Breast epithelium (tissue), 3 donors: ENCODE results near the gene CCL28.

ENCODE experiments used
- POLR2A ChIP-seq: fragments of 450-650 bp; IDR thresholded peaks from one replicate; pipeline ENCODE4 v1.6.1; 2016; ENCODE audit warnings: antibody characterized with exemption, mild to moderate bottlenecking, moderate library complexity
- POLR2AphosphoS5 ChIP-seq, 3 donors: sonication (generic); formaldehyde crosslinking; IDR thresholded peaks; one replicate each; pipeline ENCODE4 v1.6.1; 2017; ENCODE audit warnings: antibody characterized with exemption in 3 of 3
- TF ChIP-seq, protein P1 (sequence below), 3 donors: fragments of 450-650 bp; IDR thresholded peaks; one replicate each; pipeline ENCODE4 v1.5.1; 2016 to 2017; ENCODE audit warnings: antibody characterized with exemption in 3 of 3, mild to moderate bottlenecking in 3 of 3, moderate library complexity in 3 of 3

- TF ChIP-seq POLR2A (no peak), POLR2AphosphoS5 (IDR thresholded peaks at IDR 0.05) (no peak)
- TF ChIP-seq, protein P1, sequence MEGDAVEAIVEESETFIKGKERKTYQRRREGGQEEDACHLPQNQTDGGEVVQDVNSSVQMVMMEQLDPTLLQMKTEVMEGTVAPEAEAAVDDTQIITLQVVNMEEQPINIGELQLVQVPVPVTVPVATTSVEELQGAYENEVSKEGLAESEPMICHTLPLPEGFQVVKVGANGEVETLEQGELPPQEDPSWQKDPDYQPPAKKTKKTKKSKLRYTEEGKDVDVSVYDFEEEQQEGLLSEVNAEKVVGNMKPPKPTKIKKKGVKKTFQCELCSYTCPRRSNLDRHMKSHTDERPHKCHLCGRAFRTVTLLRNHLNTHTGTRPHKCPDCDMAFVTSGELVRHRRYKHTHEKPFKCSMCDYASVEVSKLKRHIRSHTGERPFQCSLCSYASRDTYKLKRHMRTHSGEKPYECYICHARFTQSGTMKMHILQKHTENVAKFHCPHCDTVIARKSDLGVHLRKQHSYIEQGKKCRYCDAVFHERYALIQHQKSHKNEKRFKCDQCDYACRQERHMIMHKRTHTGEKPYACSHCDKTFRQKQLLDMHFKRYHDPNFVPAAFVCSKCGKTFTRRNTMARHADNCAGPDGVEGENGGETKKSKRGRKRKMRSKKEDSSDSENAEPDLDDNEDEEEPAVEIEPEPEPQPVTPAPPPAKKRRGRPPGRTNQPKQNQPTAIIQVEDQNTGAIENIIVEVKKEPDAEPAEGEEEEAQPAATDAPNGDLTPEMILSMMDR (IDR thresholded peaks at IDR 0.05) = no peak
These were observed 58.5 kb downstream of the CCL28 start for GRCh38 chr5:43353668-43354067.
